HepG2 (cell line): ENCODE data around the gene ZDHHC24. TPM values are rescaled to one million over a fixed set of nuclear protein-coding genes. Genes with fewer than 3 reads are reported as not detected.

Source experiments
- CBX5 ChIP-seq: sonication (generic); formaldehyde crosslinking; IDR thresholded peaks from 2 replicates; pipeline ENCODE4 v1.4.0; 2020; ENCODE audit warnings: missing genetic modification reagents, borderline replicate concordance
- HOXA7 ChIP-seq: sonication (generic); formaldehyde crosslinking; IDR thresholded peaks from 2 replicates; pipeline ENCODE4 v1.8.1; 2022; ENCODE audit warnings: mild to moderate bottlenecking, missing genetic modification reagents, moderate library complexity
- IKZF1 ChIP-seq: fragments of 450-650 bp; IDR thresholded peaks from 2 replicates; pipeline ENCODE4 v1.7.1; 2016
- MED1 ChIP-seq: sonication (generic); formaldehyde crosslinking; IDR thresholded peaks from 2 replicates; pipeline ENCODE4 v1.4.0; 2020; ENCODE audit warnings: missing genetic modification reagents
- MNT ChIP-seq: fragments of 450-650 bp; IDR thresholded peaks from 2 replicates; pipeline ENCODE4 v1.6.1; 2016
- MTA1 ChIP-seq: sonication (generic); formaldehyde crosslinking; IDR thresholded peaks from 2 replicates; pipeline ENCODE4 v1.4.0; 2020; ENCODE audit warnings: missing genetic modification reagents, mild to moderate bottlenecking, borderline replicate concordance
- NFIC ChIP-seq: IDR thresholded peaks from 2 replicates; pipeline ENCODE4 v1.6.1; 2012; ENCODE audit warnings: mild to moderate bottlenecking, low read length, inconsistent platforms
- NR1H2 ChIP-seq: sonication (generic); formaldehyde crosslinking; IDR thresholded peaks from 2 replicates; pipeline ENCODE4 v1.8.1; 2022; ENCODE audit warnings: low read depth, missing genetic modification reagents, borderline replicate concordance
- NR2C2 ChIP-seq: sonication (generic); formaldehyde crosslinking; IDR thresholded peaks from 2 replicates; pipeline ENCODE4 v1.4.0; 2020; ENCODE audit warnings: missing genetic modification reagents, mild to moderate bottlenecking, moderate library complexity, borderline replicate concordance
- SMC3 ChIP-seq: IDR thresholded peaks from 2 replicates; pipeline ENCODE4 v1.6.1; 2011; ENCODE audit warnings: low read length, improper control_type of control experiment
- SMYD3 ChIP-seq: sonication (generic); formaldehyde crosslinking; IDR thresholded peaks from 2 replicates; pipeline ENCODE4 v1.8.1; 2023; ENCODE audit warnings: mild to moderate bottlenecking, missing genetic modification reagents
- TAF1 ChIP-seq: sonication (generic); formaldehyde crosslinking; IDR thresholded peaks from 2 replicates; pipeline ENCODE4 v1.4.0; 2020; ENCODE audit warnings: missing genetic modification reagents
- TP53 ChIP-seq: sonication (generic); formaldehyde crosslinking; conservative IDR thresholded peaks from 2 replicates; pipeline ENCODE4 v1.4.0; 2020; ENCODE audit warnings: missing genetic modification reagents
- U2AF2 ChIP-seq: fragments of 200-400 bp; formaldehyde crosslinking; IDR thresholded peaks from 2 replicates; pipeline ENCODE4 v1.6.1; 2017; ENCODE audit warnings: low read depth, mild to moderate bottlenecking, low read length
- ZBTB25 ChIP-seq: IDR thresholded peaks from 2 replicates; pipeline ENCODE4 v1.6.1; 2018; ENCODE audit warnings: missing genetic modification reagents
- ZFP90 ChIP-seq: sonication (generic); formaldehyde crosslinking; IDR thresholded peaks from 2 replicates; pipeline ENCODE4 v1.8.0; 2022; ENCODE audit warnings: missing genetic modification reagents, mild to moderate bottlenecking, inconsistent platforms, borderline replicate concordance
- ZKSCAN1 ChIP-seq: fragments of 150-350 bp; IDR thresholded peaks from 2 replicates; pipeline ENCODE4 v1.6.1; 2014; ENCODE audit warnings: low read length
- ZNF234 ChIP-seq: sonication (generic); formaldehyde crosslinking; conservative IDR thresholded peaks from 2 replicates; pipeline ENCODE4 v1.5.1; 2020; ENCODE audit warnings: mild to moderate bottlenecking, missing genetic modification reagents
- ZNF253 ChIP-seq: sonication (generic); formaldehyde crosslinking; IDR thresholded peaks from 2 replicates; pipeline ENCODE4 v1.8.0; 2022; ENCODE audit warnings: mild to moderate bottlenecking, missing genetic modification reagents, borderline replicate concordance
- ZNF484 ChIP-seq: sonication (generic); formaldehyde crosslinking; IDR thresholded peaks from 2 replicates; pipeline ENCODE4 v1.5.1; 2020; ENCODE audit warnings: mild to moderate bottlenecking, low read depth, missing genetic modification reagents, borderline replicate concordance
- ZNF557 ChIP-seq: sonication (generic); formaldehyde crosslinking; IDR thresholded peaks from 2 replicates; pipeline ENCODE4 v1.4.0; 2020; ENCODE audit warnings: missing genetic modification reagents
- ZNF572 ChIP-seq: sonication (generic); formaldehyde crosslinking; IDR thresholded peaks from 2 replicates; pipeline ENCODE4 v1.5.1; 2020; ENCODE audit warnings: mild to moderate bottlenecking, missing genetic modification reagents
- ZNF644 ChIP-seq: IDR thresholded peaks from 2 replicates; pipeline ENCODE4 v1.6.1; 2016; ENCODE audit warnings: low read depth
- ZNF75D ChIP-seq: sonication (generic); formaldehyde crosslinking; IDR thresholded peaks from 2 replicates; pipeline ENCODE4 v1.8.1; 2023; ENCODE audit warnings: missing genetic modification reagents, mild to moderate bottlenecking, borderline replicate concordance
- ZNF775 ChIP-seq: sonication (generic); formaldehyde crosslinking; IDR thresholded peaks from 2 replicates; pipeline ENCODE4 v1.4.0; 2020; ENCODE audit warnings: missing genetic modification reagents, mild to moderate bottlenecking, moderate library complexity, borderline replicate concordance
- ZSCAN5A ChIP-seq: sonication (generic); formaldehyde crosslinking; IDR thresholded peaks from 2 replicates; pipeline ENCODE4 v1.8.0; 2022; ENCODE audit warnings: mild to moderate bottlenecking, missing genetic modification reagents, borderline replicate concordance
- polyA plus RNA-seq, 8 experiments: library from polyadenylated mRNA; depleted of rRNA in 3 of 8; stranded (reverse) in 7 of 8; unstranded in 1 of 8; fragments of >200 nt; fragmentation: Illumina TruSeq in 4 of 8; extraction: Trizol in 4 of 8; gene quantifications; 2 replicates each; pipeline versions ENCODE4 v1.2.1 to v1.2.3, GENCODE V29; 2011 to 2016; ENCODE audit warnings: low read depth in 4 of 8, missing spikeins in 1 of 8, mixed read lengths in 1 of 8; ENCODE audit not compliant: insufficient read depth in 1 of 8
- total RNA-seq, 5 experiments: library from RNA; depleted of rRNA; stranded (reverse); fragments of >200 nt; fragmentation: Illumina TruSeq; extraction: Trizol; gene quantifications; 2 replicates each; pipeline ENCODE4 v1.2.3, GENCODE V29; 2016; ENCODE audit warnings: low read depth in 1 of 5
- TF ChIP-seq, protein P1 (sequence below): sonication (generic); formaldehyde crosslinking; IDR thresholded peaks from 2 replicates; pipeline ENCODE4 v1.5.1; 2020; ENCODE audit warnings: missing genetic modification reagents, mild to moderate bottlenecking, borderline replicate concordance

ZDHHC24 gene
- total and polyA plus RNA-seq, 2 of the 13 experiments (the other 11 are each of a cell fraction or from before 2014, with no cell fraction given): 4.3 TPM

DNA sequence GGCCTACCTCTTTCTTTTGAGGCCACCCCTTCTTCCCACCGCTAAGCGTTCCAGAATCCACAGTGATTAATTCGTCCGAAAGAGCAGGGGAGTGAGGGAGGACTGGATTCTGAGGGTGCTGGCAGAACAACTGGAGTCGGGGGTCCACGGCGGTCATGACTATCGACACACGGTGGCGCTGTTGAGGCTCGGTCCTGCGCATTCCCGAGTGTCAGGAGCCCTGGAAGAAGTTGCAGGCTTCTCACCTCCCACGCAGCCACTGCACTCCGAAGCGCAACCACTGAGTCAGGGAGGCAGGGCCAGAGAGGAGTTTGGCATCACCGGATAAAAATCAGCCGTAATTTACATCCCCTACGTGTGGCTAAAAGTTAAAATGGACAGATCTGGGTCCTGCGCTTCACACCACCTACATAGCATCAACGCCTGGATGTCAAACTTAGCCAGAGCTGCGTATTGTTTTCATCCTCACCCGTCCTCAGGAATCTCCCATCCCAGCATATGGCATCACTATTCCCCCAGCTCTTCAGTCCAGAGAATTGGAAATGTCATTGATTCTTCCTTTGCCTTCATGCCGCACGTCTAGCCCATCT, 33.3 kb upstream of the ZDHHC24 start (continued):
- no peak for TF ChIP-seq ZNF484
- TF ChIP-seq ZSCAN5A (CRISPR knock-in tag): no peak
- TF ChIP-seq NR2C2: no peak
- TF ChIP-seq NR1H2 (CRISPR knock-in tag): no peak
- TF ChIP-seq U2AF2: no peak
- peak; percentile 28; the same call in 1 of the 2 replicates for TF ChIP-seq MTA1
- no peak for TF ChIP-seq TAF1 (CRISPR knock-in tag)
- TF ChIP-seq ZNF557: no peak
- no peak for TF ChIP-seq NFIC
- no peak for TF ChIP-seq ZNF644 (CRISPR knock-in tag)
- TF ChIP-seq ZBTB25 (CRISPR knock-in tag): no peak
- no peak for TF ChIP-seq ZNF253 (CRISPR knock-in tag)
- no peak; the same call in 1 of the 2 replicates for TF ChIP-seq CBX5 (CRISPR knock-in tag)
- TF ChIP-seq IKZF1: no peak
- TF ChIP-seq MNT: no peak
- no peak for TF ChIP-seq ZNF572 (CRISPR knock-in tag)
- no peak for TF ChIP-seq SMYD3 (CRISPR knock-in tag)
- TF ChIP-seq ZNF75D (CRISPR knock-in tag): no peak
- no peak for TF ChIP-seq TP53 (CRISPR knock-in tag)
- TF ChIP-seq ZNF775 (CRISPR knock-in tag): peak; percentile 99
- TF ChIP-seq, protein P1, sequence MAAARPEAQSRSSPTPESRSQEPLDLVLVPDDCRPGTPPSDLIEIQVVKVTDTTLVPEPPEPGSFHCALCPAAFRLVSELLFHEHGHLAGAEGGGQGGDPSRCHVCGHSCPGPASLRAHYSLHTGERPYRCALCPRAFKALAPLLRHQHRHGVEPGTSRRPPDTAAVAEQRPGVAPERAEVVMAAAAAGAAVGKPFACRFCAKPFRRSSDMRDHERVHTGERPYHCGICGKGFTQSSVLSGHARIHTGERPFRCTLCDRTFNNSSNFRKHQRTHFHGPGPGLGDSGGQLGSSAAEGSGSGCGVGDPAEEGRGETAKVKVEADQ (CRISPR knock-in tag): no peak
- TF ChIP-seq SMC3: peak; percentile 61
- TF ChIP-seq ZFP90: 0 out of 2 replicates have a peak, but pooled peaks have one; percentile 27
- no peak for TF ChIP-seq ZNF234 (CRISPR knock-in tag)
- TF ChIP-seq HOXA7 (CRISPR knock-in tag): no peak
- no peak for TF ChIP-seq ZKSCAN1
- peak; percentile 38; the same call in 1 of the 2 replicates for TF ChIP-seq MED1 (CRISPR knock-in tag)
